Chondrocyte (in vitro differentiated cells): Measurements from ENCODE around the gene TMEM213. TPM values are rescaled to one million over a fixed set of nuclear protein-coding genes. Genes with fewer than 3 reads are reported as not detected.

ENCODE experiments used
- DNase-seq: peaks from one replicate; pipeline ENCODE4 v3.0.0; 2021; ENCODE audit warnings: mixed read lengths, low spot score
- H3K27ac Mint-ChIP-seq: one replicate; pipeline ENCODE4 v1.8.0; 2021; ENCODE audit warnings: mild to moderate bottlenecking, moderate library complexity, mixed read lengths; ENCODE audit not compliant: unreplicated experiment
- H3K27me3 Mint-ChIP-seq: 2 replicates; pipeline ENCODE4 v1.8.0; 2021; ENCODE audit warnings: low read depth, mixed read lengths
- H3K36me3 Mint-ChIP-seq: 2 replicates; pipeline ENCODE4 v1.8.0; 2021; ENCODE audit warnings: low read depth, mixed read lengths
- H3K4me1 Mint-ChIP-seq: 2 replicates; pipeline ENCODE4 v1.8.0; 2021; ENCODE audit warnings: low read depth, mild to moderate bottlenecking, mixed read lengths
- H3K4me3 Mint-ChIP-seq: one replicate; pipeline ENCODE4 v1.8.0; 2021; ENCODE audit warnings: mild to moderate bottlenecking, moderate library complexity, mixed read lengths; ENCODE audit not compliant: unreplicated experiment
- H3K9me3 Mint-ChIP-seq: 2 replicates; pipeline ENCODE4 v1.8.0; 2021; ENCODE audit warnings: low read depth, mixed read lengths
- CTCF ChIP-seq: fragments of 200-600 bp; sonication (generic); IDR thresholded peaks from 2 replicates; pipeline ENCODE4 v1.5.0; 2021; ENCODE audit warnings: antibody characterized with exemption, mild to moderate bottlenecking, moderate library complexity
- total RNA-seq: library from RNA; stranded (reverse); gene quantifications from 3 replicates; pipeline ENCODE4 v1.2.1, GENCODE V29; 2021

TMEM213 gene
- total RNA-seq, 1 donor from 2014 or later, result not detected

GRCh38 chr7:138871814-138872090 lies 74.0 kb downstream of the TMEM213 start:
- H3K27me3 Mint-ChIP-seq, result no peaks in the 10 kb centered on the region
- H3K4me1 Mint-ChIP-seq, result peaks cover 24% of the 10 kb centered on the region
- H3K36me3 Mint-ChIP-seq, result peaks cover 7% of the 10 kb centered on the region
- H3K9me3 Mint-ChIP-seq, result no peaks in the 10 kb centered on the region
- DNase-seq, result no peak
- H3K27ac Mint-ChIP-seq, result no peak overlapping the region
- no peak for TF ChIP-seq CTCF
- H3K4me3 Mint-ChIP-seq, result no peak overlapping the region

GRCh38 chr7:138872576-138872975 lies 74.8 kb downstream of the TMEM213 start:
- DNase-seq, result no peak
- Mint-ChIP-seq H3K4me3 (no peak overlapping the region), H3K9me3 (no peaks in the 10 kb centered on the region), H3K4me1 (peaks cover 24% of the 10 kb centered on the region), H3K27ac (no peak overlapping the region), H3K27me3 (no peaks in the 10 kb centered on the region), H3K36me3 (peaks cover 7% of the 10 kb centered on the region)
- no peak for TF ChIP-seq CTCF

DNA sequence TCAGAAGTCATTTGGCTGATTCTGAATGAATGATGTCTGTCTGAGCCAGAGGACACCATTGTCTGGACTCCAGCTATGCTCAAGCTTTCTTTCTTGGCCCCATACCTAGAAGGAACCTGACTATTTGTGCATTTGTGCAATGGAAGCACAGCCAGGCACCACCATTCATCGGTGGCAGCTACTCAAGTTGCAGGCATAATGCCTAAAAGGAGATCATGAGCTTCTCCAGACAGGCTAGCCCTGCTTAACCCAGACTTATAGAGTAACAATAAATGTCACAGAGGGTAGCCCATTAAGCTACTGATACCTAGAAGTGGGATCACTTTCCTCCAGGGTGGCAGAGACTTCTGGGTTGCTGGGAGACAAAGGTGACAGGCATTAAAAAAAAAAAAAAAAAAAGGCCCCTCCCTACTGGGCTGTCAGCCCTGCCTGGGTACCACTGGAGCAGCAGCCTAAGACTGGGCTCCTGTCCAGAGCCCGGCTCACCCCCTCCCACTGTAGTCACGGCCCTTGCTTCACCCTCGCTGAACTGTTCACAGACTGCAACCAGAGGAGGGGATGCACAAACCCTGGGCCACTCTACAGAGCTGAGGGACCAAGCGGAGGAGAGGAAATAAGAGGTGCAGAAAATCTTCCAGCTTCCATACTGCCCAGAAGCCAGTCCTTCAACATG lies 75.6 kb downstream of the TMEM213 start:
- Mint-ChIP-seq H3K36me3 (peaks cover 9% of the 10 kb centered on the region), H3K4me3 (no peak overlapping the region), H3K27ac (no peak overlapping the region)

GRCh38 chr7:138875794-138876193 lies 78.0 kb downstream of the TMEM213 start:
- no peak for DNase-seq

More for the DNA sequence above, 75.6 kb downstream of the TMEM213 start:
- Mint-ChIP-seq H3K9me3 (no peaks in the 10 kb centered on the region), H3K4me1 (peaks cover 24% of the 10 kb centered on the region), H3K27me3 (no peaks in the 10 kb centered on the region)
- no peak for TF ChIP-seq CTCF
- no peak for DNase-seq

DNA sequence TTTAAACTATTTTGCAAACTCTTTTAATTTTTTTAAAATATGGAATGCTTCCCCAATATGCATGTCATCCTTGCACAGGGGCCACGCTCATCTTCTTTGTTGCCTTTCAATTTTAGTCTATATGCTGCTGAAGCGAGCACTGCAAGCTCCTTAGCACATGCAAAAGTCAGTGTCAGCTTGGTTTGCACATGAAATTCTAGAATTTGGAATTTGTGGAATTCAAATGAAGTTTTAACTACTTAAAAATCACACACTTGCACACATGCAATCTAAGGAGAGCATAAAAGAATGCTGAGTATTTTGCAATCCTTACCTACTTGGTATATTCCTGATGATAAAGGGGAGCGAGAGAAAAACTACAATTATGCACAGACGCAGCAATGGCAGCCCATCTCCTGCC lies 78.5 kb downstream of the TMEM213 start:
- no peak for TF ChIP-seq CTCF
- Mint-ChIP-seq H3K9me3 (no peaks in the 10 kb centered on the region), H3K36me3 (peaks cover 2% of the 10 kb centered on the region), H3K27ac (no peak overlapping the region), H3K4me3 (no peak overlapping the region), H3K4me1 (peaks cover 18% of the 10 kb centered on the region), H3K27me3 (no peaks in the 10 kb centered on the region)
- DNase-seq, result no peak

More at GRCh38 chr7:138875794-138876193, 78.0 kb downstream of the TMEM213 start:
- Mint-ChIP-seq H3K27me3 (no peaks in the 10 kb centered on the region), H3K4me3 (no peak overlapping the region), H3K27ac (peak overlapping the region; percentile 33), H3K36me3 (peaks cover 3% of the 10 kb centered on the region), H3K9me3 (no peaks in the 10 kb centered on the region), H3K4me1 (peaks cover 18% of the 10 kb centered on the region)
- no peak for TF ChIP-seq CTCF
